Rectal smooth muscle tissue (tissue), 1 donor: ENCODE data around the gene FGFR2.
"Not testable (repeated sequence)": the region's sequence is repeated elsewhere in the genome, so short reads cannot be mapped to it uniquely, and the experiment has no call there.

Experiments used
- H3K27ac ChIP-seq: one replicate; pipeline ENCODE4 v1.7.0; 2013; ENCODE audit warnings: low read depth, low read length, inconsistent platforms
- H3K27me3 ChIP-seq: one replicate; pipeline ENCODE4 v1.7.0; 2013; ENCODE audit warnings: low read length; ENCODE audit not compliant: control insufficient read depth, insufficient read depth
- H3K36me3 ChIP-seq: one replicate; pipeline ENCODE4 v1.7.0; 2013; ENCODE audit warnings: low read length; ENCODE audit not compliant: control insufficient read depth, insufficient read depth
- H3K4me1 ChIP-seq: one replicate; pipeline ENCODE4 v1.7.0; 2013; ENCODE audit warnings: low read length; ENCODE audit not compliant: control insufficient read depth, insufficient read depth
- H3K4me3 ChIP-seq: one replicate; pipeline ENCODE4 v1.7.0; 2013; ENCODE audit warnings: low read length
- H3K9ac ChIP-seq: one replicate; pipeline ENCODE4 v1.7.0; 2013; ENCODE audit warnings: low read length

The FGFR2 gene

DNA sequence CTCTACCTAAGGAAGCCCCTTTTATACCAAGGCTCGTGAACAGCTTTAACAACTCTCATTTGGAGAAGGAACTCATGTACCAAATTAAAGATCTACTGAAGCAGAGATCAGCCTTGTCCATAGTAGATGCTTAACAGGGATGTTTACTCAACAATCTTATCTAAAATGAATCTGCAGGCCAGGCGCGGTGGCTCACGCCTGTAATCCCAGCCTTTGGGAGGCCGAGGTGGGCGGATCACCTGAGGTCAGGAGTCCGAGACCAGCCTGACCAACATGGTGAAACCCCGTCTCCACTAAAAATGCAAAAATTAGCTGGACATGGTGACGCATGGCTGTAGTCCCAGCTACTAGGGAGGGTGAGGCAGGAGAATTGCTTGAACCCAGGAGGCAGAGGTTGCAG lies 43.3 kb downstream of the FGFR2 start:
- H3K27ac ChIP-seq, H3K36me3 ChIP-seq, H3K4me3 ChIP-seq, H3K9ac ChIP-seq, H3K27me3 ChIP-seq, H3K4me1 ChIP-seq: not testable (repeated sequence)

DNA sequence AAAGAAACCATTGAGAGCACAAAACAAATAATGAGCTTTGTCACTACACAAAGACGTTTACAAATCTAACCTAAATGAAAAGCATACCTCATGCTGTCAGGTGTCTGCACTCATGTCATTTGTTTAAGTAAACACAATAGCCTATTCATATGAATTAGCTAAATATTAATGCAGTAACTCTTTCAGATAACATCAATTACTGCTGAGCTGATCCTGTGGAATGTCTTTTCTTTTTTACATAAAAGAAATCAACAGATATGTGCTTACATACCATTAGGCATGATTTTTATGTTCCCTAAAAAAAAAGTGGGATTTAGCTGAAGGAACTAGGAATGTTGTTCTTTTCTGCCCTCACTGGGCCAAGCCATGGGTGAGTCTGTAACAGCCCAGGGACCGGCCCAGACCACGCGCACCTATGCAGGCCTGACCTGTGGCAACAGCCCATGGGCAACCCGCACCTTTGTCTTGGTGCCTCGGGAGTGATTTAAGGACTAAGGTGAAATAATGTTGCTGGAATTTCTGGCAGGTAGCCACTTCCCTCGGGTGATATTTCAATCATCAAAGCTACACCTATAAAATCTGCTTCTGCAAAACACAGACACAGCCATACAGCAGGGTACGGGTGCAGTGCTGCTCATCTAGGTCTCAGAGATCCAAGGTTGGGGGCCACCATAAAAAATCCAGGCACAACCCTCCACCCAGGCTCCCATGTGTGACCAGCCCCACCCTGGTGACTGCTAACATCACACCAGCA lies 44.6 kb downstream of the FGFR2 start:
- Histone ChIP-seq H3K4me1 (peaks cover 4% of the 10 kb centered on the region), H3K36me3 (peaks cover 5% of the 10 kb centered on the region), H3K4me3 (no peak overlapping the region), H3K27ac (no peak overlapping the region), H3K27me3 (no peaks in the 10 kb centered on the region), H3K9ac (no peak overlapping the region)

DNA sequence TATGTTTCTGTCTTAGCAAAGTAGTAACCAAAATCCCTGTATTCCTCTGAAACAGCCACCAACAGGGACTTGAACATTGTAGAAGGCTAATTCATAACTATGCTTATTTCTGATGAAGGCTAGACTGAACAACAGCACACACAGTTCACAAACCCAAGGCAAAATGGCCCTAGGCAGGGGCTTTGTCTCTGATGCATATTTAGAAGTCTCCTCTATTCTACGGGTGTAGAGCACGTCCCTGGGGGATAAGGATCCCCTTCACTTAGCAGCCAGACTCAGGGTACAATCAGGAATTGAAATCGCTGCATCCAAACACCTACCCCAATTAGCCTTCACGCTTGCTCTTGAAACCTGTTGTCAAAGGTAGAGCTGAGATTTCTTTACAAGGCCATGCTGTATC lies 45.5 kb downstream of the FGFR2 start:
- no peak overlapping the region for H3K9ac ChIP-seq
- no peak overlapping the region for H3K27ac ChIP-seq
- no peak overlapping the region for H3K4me3 ChIP-seq
- H3K36me3 ChIP-seq: peaks cover 5% of the 10 kb centered on the region
- H3K27me3 ChIP-seq: no peaks in the 10 kb centered on the region
- peaks cover 4% of the 10 kb centered on the region for H3K4me1 ChIP-seq

GRCh38 chr10:121551210-121551885 lies 46.9 kb downstream of the FGFR2 start:
- no peaks in the 10 kb centered on the region for H3K27me3 ChIP-seq
- H3K4me3 ChIP-seq: no peak overlapping the region
- H3K4me1 ChIP-seq: peaks cover 4% of the 10 kb centered on the region
- H3K9ac ChIP-seq: no peak overlapping the region
- H3K27ac ChIP-seq: no peak overlapping the region
- H3K36me3 ChIP-seq: peaks cover 5% of the 10 kb centered on the region

GRCh38 chr10:121544301-121544869 lies 53.9 kb downstream of the FGFR2 start:
- Histone ChIP-seq H3K27ac (no peak overlapping the region), H3K4me1 (peaks cover 8% of the 10 kb centered on the region), H3K36me3 (no peaks in the 10 kb centered on the region), H3K27me3 (no peaks in the 10 kb centered on the region), H3K9ac (no peak overlapping the region), H3K4me3 (no peak overlapping the region)

- peaks cover 8% of the 10 kb centered on the region for H3K4me1 ChIP-seq
These were observed 54.7 kb downstream of the FGFR2 start for GRCh38 chr10:121543545-121543944.

DNA sequence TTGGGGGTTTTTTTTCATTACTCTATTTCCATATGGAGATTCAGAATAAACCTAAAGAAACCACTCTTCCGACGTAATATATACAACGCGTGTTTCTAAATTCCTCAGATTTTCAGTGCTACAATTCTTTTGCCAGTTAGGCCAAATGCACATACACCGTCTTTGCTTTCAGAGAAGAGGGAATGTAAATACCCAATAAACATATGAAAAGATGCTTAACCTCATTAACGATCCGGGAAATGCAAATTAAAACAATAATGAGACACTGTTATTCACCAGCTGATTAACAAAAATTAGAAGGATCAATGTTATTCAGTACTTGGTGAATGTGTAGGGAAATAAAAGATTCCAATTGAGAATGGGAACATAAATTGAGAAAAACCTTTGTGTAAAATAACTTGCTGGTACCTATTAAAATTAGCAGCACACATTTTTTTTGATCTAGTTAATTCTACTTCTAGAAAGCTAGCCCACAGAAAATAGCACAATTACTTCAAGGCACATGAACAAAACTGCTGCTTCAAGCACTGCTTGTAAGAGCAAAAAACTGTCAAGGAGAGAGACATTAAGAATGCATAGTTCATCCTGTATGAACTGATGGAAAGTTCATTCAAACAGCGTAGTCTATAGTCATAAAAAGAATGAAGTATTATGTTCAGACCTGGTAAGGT lies 56.7 kb downstream of the FGFR2 start:
- Histone ChIP-seq H3K27ac (no peak overlapping the region), H3K4me1 (peaks cover 8% of the 10 kb centered on the region), H3K4me3 (no peak overlapping the region), H3K27me3 (no peaks in the 10 kb centered on the region), H3K36me3 (peaks cover 3% of the 10 kb centered on the region), H3K9ac (no peak overlapping the region)

More at GRCh38 chr10:121543545-121543944, 54.7 kb downstream of the FGFR2 start:
- no peak overlapping the region for H3K9ac ChIP-seq
- no peak overlapping the region for H3K27ac ChIP-seq
- peaks cover 3% of the 10 kb centered on the region for H3K36me3 ChIP-seq
- no peaks in the 10 kb centered on the region for H3K27me3 ChIP-seq
- no peak overlapping the region for H3K4me3 ChIP-seq

GRCh38 chr10:121540732-121541395 lies 57.4 kb downstream of the FGFR2 start:
- Histone ChIP-seq H3K4me1 (peaks cover 10% of the 10 kb centered on the region), H3K36me3 (peaks cover 3% of the 10 kb centered on the region), H3K4me3 (no peak overlapping the region), H3K27me3 (no peaks in the 10 kb centered on the region), H3K27ac (no peak overlapping the region), H3K9ac (no peak overlapping the region)

GRCh38 chr10:121539786-121540185 lies 58.5 kb downstream of the FGFR2 start:
- Histone ChIP-seq H3K36me3 (peaks cover 3% of the 10 kb centered on the region), H3K4me3 (no peak overlapping the region), H3K9ac (no peak overlapping the region), H3K27ac (no peak overlapping the region), H3K27me3 (no peaks in the 10 kb centered on the region), H3K4me1 (peaks cover 15% of the 10 kb centered on the region)

DNA sequence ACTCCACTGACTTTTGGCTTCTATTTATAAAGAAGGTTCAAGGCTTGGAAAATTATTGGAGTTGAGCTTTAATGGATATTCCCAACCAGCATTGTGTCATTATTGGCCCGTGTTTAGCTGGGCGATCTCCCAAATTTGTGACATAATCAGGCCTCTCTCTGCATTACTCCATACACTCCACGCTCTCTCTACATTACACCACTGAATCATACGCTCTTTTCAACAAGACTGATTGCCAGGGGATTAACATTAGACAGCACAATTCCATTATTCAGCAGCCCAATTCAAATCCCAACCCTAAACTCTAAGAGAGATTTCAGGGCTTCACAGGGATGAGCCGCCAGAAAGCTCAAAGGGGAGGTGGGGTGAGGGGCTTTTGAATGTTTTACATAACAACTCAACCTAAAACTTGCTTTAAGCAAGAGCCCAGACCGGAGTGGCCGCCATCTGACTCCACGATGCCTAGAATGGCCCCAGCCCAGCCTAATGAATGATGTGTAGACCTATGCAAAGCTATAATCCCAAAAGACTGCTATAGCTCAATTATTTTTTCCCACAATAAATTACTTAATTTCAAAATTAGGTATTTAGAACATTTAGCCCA lies 61.8 kb downstream of the FGFR2 start:
- H3K27me3 ChIP-seq: no peaks in the 10 kb centered on the region
- H3K27ac ChIP-seq: no peak overlapping the region
- no peak overlapping the region for H3K4me3 ChIP-seq
- no peak overlapping the region for H3K9ac ChIP-seq
- H3K4me1 ChIP-seq: peaks cover 7% of the 10 kb centered on the region
- peaks cover 3% of the 10 kb centered on the region for H3K36me3 ChIP-seq

DNA sequence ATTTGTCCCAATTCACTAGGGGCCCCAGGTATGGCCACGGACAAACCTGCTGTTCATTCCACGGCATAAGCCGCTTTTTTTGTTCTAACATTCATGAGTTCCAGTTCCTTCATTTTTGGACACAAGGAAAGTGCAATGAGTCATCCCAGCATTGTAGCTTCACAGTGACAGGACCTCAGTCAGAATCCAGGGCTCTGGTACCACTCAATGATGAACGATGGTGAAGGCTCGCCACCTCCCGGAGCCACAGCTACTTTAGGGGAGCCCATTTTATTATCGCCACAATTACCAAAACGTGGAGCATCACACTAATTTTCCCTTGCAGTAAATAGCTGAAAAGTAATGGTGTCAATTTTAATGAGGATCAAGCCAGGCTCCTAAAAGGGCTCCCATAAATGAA lies 62.9 kb downstream of the FGFR2 start:
- peaks cover 9% of the 10 kb centered on the region for H3K4me1 ChIP-seq
- no peak overlapping the region for H3K27ac ChIP-seq
- no peaks in the 10 kb centered on the region for H3K27me3 ChIP-seq
- no peak overlapping the region for H3K4me3 ChIP-seq
- peaks cover 3% of the 10 kb centered on the region for H3K36me3 ChIP-seq
- no peak overlapping the region for H3K9ac ChIP-seq
